Measurements from ENCODE around the gene RPP25. TPM values are rescaled to one million over a fixed set of nuclear protein-coding genes. Genes with fewer than 3 reads are reported as not detected.
A peak's percentile ranks its signal among the peaks of the same experiment; 100 is the strongest.
"Not testable (repeated sequence)": the region's sequence is repeated elsewhere in the genome, so short reads cannot be mapped to it uniquely, and the experiment has no call there.

Gene RPP25
- total RNA-seq, 4 donors from 2014 or later, result 14.2 to 23.1 (median 16.4) TPM

GRCh38 chr15:74933573-74933972, 23.0 kb downstream of the RPP25 start:
- Histone ChIP-seq H3K4me1 (peaks cover 4 to 24% of the 10 kb centered on the region in 2 donors), H3K36me3 (peaks cover 7 to 14% of the 10 kb centered on the region in 2 donors), H3K27ac (no peak overlapping the region), H3K4me3 (replicated peaks in 1 of 3) (no peak overlapping the region), H3K27me3 (no peaks in the 10 kb centered on the region), H3K9me3 (no peaks in the 10 kb centered on the region)
- no peak for DNase-seq
- 61 to 78% methylated on average over 2 of the region's 2 CpGs for WGBS, 2 donors
- intact Hi-C loops (cut with DNase I), result no loop called here
- no peak for TF ChIP-seq POLR2A (IDR thresholded peaks at IDR 0.05)
- TF ChIP-seq CTCF (IDR thresholded peaks at IDR 0.05), result no peak

DNA sequence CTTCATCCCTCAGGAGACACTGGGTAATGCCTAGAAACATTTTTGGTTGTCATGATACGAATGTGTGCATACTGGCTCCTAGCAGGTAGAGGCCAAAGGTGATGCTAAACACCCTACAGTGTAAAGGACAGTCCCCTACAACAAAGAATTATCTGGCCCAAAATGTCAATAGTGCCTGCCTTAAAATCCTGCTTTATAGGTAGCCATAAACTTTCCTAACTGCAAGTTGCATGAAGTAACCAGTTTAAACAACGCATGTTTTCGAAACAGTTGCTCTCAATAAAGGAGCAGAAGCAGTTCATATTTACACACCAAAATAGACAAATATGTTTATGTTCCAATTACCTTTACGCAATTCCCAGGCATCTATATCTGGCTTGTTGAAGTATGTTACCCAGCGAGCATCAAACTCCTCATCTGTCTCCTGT, 27.8 kb downstream of the RPP25 start:
- no peak overlapping the region for H3K4me3 ChIP-seq (replicated peaks in 1 of 3)
- H3K27me3 ChIP-seq, result no peaks in the 10 kb centered on the region
- H3K36me3 ChIP-seq, result peaks cover 33 to 36% of the 10 kb centered on the region in 2 donors
- H3K4me1 ChIP-seq, result no peaks in the 10 kb centered on the region
- DNase-seq, result no peak
- no peaks in the 10 kb centered on the region for H3K9me3 ChIP-seq
- WGBS, 2 donors, result 96 to 99% methylated on average over 5 of the region's 5 CpGs
- H3K27ac ChIP-seq, result no peak overlapping the region
- TF ChIP-seq POLR2A (IDR thresholded peaks at IDR 0.05) (no peak), CTCF (IDR thresholded peaks at IDR 0.05) (no peak)
- intact Hi-C loops (cut with DNase I), result no loop called here

- 95 to 98% methylated on average over 3 of the region's 3 CpGs for WGBS, 2 donors
- peaks cover 58 to 70% of the 10 kb centered on the region in 2 donors for H3K36me3 ChIP-seq
Observed at GRCh38 chr15:74924525-74924924, 32.0 kb downstream of the RPP25 start.

GRCh38 chr15:74920456-74920855, 36.1 kb downstream of the RPP25 start:
- Histone ChIP-seq H3K36me3 (peaks cover 55 to 77% of the 10 kb centered on the region in 2 donors), H3K4me3 (replicated peaks in 1 of 3) (no peak overlapping the region), H3K27ac (no peak overlapping the region), H3K4me1 (no peaks in the 10 kb centered on the region), H3K9me3 (no peaks in the 10 kb centered on the region), H3K27me3 (no peaks in the 10 kb centered on the region)
- intact Hi-C loops (cut with DNase I), result no loop called here
- TF ChIP-seq POLR2A (IDR thresholded peaks at IDR 0.05) (no peak), CTCF (IDR thresholded peaks at IDR 0.05) (no peak)
- no peak for DNase-seq
- 84% methylated on average over 8 of the region's 8 CpGs for WGBS, 2 donors

More at GRCh38 chr15:74924525-74924924, 32.0 kb downstream of the RPP25 start:
- DNase-seq, result no peak
- H3K4me3 ChIP-seq (replicated peaks in 1 of 3), result no peak overlapping the region
- H3K27me3 ChIP-seq, result no peaks in the 10 kb centered on the region
- intact Hi-C loops (cut with DNase I), result no loop called here
- no peaks in the 10 kb centered on the region for H3K9me3 ChIP-seq
- H3K4me1 ChIP-seq, result no peaks in the 10 kb centered on the region
- no peak for TF ChIP-seq POLR2A (IDR thresholded peaks at IDR 0.05)
- no peak for TF ChIP-seq CTCF (IDR thresholded peaks at IDR 0.05)
- H3K27ac ChIP-seq, result no peak overlapping the region

DNA sequence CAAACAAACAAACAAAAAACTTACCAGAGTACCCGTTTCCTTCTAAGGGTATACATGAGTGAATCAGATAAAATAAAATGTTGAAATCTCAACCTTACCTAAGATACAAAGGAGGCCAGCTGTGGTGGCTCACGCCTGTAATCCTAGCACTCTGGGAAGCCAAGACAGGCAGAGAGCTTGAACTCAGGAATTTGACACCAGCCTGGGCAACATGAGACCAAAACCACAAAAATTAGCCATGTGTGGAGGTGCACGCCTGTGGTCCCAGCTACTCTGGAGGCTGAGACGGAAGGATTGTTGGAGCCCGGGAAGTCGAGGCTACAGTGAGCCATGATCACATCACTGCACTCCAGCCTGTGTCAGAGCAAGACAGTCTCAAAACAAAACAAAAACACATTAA, 38.9 kb downstream of the RPP25 start:
- H3K4me3 ChIP-seq (replicated peaks in 1 of 3), result no peak overlapping the region
- TF ChIP-seq CTCF (IDR thresholded peaks at IDR 0.05) (no peak), POLR2A (IDR thresholded peaks at IDR 0.05) (no peak)
- intact Hi-C loops (cut with DNase I), result no loop called here
- no peaks in the 10 kb centered on the region for H3K9me3 ChIP-seq
- peaks cover 50 to 63% of the 10 kb centered on the region in 2 donors for H3K36me3 ChIP-seq
- no peak overlapping the region for H3K27ac ChIP-seq
- WGBS, 2 donors, result 93 to 94% methylated on average over 6 of the region's 6 CpGs
- H3K27me3 ChIP-seq, result no peaks in the 10 kb centered on the region
- peaks cover 8 to 11% of the 10 kb centered on the region in 2 donors for H3K4me1 ChIP-seq
- no peak for DNase-seq

GRCh38 chr15:74913799-74914198, 42.8 kb downstream of the RPP25 start:
- WGBS, 2 donors, result 95% methylated on average over 8 of the region's 8 CpGs
- H3K27me3 ChIP-seq; H3K4me3 ChIP-seq (replicated peaks in 1 of 3); intact Hi-C loops (cut with DNase I); H3K9me3 ChIP-seq; DNase-seq: not testable (repeated sequence)
- Histone ChIP-seq H3K36me3 (peaks cover 18 to 34% of the 10 kb centered on the region in 2 donors), H3K27ac (peak overlapping the region; percentile 66 to 90 (median 66)), H3K4me1 (peaks cover 8 to 13% of the 10 kb centered on the region in 2 donors)

Measured in thyroid gland (tissue), 4 donors.